Activated CD4-positive, CD25-positive, alpha-beta regulatory T cell treated with anti-CD3 and anti-CD28 coated beads, Interleukin-2, amount 50 U/mL, for 72 hours (primary cell): ENCODE data around the gene ANO1.

Source experiments
- DNase-seq: peaks from one replicate; pipeline ENCODE4 v3.0.0; 2021

Gene ANO1

DNA sequence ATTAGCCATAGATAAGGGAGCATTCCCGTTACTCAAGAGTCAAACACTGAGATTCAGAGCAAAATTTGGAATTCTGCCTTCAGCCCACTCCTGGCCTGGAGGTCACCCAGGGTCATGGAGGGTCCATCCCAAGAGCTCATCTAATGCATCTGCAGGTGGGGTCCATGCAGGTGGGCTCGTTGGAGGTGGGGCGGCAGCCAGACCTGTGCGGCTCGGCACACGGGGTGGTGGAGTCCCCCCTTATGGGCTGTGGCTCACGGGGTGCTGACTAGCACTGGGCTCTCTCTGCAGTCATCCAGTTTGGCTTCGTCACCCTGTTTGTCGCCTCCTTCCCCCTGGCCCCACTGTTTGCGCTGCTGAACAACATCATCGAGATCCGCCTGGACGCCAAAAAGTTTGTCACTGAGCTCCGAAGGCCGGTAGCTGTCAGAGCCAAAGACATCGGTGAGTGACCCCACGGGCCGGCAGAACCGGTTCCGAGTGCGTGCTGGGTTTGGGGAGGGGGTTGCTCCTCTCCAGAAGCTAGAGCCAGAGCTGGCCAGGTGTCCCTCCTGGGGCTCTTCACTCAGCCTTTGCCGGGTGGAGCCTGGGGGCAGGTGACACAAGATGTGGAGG lies 92.6 kb downstream of the ANO1 start:
- DNase-seq: no peak

DNA sequence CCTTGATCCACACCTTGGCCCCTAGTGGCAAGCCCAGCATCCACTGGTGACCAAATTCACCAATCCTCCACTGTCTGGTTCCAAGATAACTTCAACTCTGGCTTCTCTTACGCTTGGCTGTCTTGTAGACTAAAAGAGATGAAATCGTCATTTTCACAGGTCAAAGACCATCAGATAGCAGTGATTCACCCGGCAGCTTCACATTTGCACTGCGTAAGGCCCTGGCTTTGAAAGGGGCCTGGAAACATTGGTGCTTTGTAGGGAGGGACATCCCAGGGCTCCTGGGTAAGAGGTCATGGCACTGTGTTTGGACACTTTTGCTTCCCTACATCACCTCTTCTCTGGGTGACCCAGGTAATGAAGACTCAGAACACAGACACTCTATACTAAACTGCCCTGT lies 94.9 kb downstream of the ANO1 start:
- no peak for DNase-seq

DNA sequence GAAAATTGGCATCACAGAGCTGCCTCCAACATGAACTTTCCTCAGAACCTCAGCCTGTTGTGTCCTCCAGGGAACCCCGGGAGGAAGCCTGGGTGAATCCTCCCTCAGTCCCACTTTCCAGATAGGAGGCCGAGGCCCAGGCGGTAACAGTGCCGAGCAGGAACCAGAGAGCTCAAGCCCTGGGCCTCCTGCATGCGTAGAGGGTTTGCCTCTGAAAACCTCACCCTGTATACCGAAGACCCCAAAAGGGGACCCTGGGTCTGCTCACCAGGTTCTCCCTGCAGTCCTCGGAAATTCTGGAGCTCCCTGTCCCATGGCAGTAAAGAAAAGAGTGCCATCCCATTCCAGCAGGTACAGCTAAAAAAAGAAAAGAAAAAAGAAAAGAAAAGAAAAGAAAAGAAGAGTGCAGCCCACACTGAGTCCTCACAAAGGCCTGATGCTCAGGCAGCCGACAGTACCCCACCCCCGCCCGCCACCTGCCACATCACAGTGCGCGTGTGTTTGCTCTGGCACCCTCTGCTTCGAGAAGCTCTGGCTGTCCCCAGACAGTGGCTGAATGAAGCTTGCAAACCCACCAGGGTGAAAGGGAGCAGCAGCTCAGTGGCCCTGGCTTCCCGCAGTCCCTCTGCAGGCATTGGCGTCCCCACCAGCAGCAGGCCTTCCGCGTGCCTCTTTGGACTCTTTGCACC lies 96.6 kb downstream of the ANO1 start:
- no peak for DNase-seq

DNA sequence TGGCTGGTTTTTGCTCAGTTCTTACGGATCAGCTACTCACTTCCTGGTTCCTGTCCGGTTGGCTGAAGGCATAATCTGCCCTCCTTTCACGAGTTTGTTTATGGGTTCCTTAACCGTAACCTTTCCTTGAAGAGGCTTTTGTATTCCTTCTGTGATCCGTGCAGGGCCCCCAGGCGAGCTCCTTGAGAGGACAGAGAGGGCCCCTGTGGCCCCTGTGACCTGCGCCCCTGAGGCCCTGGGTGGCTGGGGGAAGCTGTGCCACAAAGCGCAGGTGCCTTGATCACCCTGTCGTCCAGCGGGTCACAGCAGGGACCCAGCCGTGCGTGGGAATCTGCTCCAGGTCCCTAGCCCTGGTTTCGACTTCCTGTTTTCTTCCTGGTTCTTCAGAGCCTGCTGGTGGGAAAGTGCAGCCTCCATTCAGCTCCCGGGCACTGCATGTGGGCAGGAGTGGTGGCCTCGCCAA lies 97.2 kb downstream of the ANO1 start:
- DNase-seq: no peak

DNA sequence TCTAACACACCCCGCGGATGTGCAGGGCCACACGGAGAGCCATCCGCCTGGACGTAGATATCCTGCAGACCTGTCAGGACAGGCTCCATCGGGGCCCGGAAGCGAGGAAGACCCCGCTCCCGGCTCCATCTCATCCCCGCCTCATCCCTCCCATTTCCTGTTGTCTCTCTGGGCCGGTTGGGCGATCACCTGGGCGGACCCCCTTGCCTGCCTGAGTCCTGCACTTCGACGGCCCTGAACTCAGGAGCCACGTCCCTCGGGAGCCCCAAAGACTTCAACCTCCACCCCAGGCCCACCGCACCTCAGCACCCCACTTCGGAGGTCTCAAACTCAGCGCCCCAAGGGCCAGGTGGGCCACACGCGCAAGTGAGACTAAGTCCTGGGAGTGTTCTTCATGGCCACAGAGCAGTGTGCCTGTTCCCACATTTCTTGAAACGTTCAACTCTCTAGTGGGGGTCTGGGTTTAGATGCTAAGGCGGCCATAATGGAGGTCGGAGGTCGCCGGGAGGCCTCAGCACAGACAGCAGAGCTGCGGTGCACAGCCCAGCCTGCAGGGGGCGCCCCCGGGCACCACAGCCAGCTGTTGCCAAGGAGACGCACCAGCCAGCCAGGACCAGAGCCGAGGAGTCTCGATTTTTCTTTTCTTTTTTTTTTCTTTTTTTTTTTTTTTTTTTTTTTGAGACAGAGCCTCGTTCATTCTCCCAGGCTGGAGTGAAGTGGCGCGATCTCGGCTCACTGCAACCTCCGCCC lies 99.0 kb downstream of the ANO1 start:
- peak; percentile 66 for DNase-seq

DNA sequence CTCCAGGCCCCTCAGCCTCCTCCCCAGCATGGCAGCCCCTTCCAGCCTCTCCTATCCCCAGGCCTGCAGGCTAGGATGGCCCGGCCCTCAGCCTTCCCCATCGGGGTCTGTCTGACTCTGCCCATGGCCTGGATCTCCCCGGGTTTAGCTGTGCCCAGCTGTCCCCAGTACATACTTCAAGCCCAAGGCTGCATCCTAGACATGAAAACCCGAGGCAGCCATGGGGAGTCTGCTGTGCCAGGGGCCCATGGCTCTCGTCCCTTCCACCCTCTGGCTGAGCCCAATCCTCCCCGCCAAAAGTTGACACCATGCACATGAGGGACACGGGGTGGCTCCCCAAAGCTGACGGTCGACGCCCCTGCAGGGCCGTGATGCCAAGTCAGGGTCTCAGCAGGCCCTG lies 102.8 kb downstream of the ANO1 start:
- no peak for DNase-seq

DNA sequence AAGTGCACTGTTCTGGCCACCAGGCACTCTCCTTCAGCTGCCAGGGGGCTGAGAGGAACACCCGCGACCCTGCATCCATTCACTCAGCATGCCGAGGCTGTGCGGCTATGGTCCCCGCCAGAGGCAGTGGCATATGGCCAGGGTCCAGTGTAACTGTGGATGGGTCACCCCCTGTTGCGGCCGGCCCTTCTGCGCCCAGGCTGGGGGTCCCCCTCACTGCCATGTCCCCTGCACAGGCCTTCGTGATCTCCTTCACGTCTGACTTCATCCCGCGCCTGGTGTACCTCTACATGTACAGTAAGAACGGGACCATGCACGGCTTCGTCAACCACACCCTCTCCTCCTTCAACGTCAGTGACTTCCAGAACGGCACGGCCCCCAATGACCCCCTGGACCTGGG lies 104.1 kb downstream of the ANO1 start:
- no peak for DNase-seq

DNA sequence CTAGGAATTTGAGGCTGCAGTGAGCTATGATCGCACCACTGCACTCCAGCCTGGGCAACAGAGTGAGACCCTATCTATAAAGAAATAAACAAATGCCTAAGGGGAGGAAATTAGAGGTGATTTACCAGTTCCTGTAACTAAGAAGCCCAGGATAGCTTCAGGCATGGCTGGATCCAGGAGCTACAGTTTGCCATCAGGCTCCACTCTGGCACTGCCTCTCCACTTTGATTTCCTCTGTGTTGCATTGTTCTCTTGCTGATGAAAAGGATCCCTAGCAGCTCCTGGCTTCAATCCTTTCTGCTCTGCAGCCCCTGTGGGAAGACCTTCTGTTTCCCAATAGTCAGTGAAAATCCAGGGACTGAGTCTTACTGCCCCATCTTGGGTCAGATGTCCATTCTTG lies 104.9 kb downstream of the ANO1 start:
- no peak for DNase-seq

DNA sequence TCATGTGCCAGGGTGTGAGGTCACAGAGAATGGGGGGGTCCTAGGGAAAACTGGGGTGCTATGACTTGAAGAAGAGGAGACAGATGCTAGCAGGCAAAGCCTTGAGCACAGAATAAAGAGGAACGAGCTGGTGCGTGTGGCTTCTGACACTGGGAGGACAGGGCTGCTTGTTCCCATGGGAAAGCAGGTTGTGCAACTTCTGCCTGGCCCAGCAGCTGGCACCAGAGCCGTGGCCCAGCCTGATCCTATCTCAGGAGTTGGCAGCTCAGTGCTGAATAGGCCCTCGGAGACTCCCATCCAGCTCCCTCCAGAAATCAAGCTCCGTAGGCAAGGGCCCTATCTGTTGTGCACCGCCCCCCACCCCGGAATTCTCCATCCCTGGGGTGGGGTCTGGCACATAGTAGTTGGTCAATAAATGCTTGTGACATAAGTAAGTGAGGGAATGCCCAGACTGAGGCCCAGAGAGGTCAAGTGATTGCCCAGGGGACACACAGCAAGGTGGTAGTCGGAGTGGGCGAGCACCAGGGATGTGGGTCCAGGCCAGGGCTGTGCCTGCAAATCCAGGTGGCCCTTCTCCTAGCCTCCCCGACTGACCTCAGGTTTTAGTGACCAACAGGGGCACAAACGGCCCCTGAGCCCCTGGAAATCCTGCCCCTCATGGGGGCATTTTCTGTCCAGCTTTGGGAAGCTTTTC lies 105.5 kb downstream of the ANO1 start:
- DNase-seq: no peak

DNA sequence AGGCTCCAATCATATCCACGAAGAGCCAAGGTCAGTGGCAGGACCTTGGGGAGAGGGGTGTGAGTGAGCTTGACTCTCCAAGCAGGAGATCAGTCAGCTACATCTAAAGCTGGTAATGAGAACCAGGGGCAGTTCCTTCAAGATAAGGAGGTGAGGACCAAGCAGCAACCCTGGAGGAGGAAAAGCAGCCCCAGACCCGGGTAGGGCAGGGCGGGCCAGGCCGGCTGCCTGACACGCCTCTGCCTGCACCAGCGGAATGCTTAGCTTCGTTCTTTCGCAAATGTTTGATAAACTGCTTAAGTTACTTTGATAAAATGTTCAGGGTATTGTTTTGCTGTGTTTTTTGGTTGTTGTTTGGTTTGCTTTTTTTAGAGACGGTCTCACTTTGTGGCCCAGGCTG lies 106.3 kb downstream of the ANO1 start:
- DNase-seq: no peak

DNA sequence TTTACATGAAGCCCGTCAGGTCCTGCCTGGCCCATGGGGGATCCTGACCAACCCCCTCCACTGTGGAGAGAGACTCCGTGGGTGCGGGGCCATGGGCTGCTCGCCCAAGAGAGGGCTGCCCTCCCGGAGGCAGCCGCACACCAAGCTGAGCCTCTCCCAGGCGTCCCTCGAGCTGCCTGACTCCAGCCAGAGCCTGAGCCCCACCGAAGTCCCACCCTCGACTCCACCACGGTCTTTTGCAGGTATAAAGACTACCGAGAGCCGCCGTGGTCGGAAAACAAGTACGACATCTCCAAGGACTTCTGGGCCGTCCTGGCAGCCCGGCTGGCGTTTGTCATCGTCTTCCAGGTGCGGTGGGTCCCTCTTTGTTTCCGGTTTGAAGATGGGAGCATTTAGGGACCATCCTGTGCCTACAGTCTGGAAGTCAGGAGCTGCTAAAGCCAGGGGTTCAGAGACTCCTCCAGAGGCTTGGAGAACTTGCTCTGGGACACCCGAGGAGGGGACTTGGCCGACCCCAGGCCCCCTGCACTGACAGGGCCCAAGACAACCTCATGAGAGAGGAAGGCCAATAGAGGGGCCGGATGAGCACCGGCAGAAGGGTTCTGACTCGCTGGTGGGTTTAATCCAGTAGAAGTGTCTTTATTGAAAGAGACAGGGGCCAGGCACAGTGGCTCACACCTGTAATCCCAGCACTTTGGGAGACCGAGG lies 107.4 kb downstream of the ANO1 start:
- DNase-seq: no peak

DNA sequence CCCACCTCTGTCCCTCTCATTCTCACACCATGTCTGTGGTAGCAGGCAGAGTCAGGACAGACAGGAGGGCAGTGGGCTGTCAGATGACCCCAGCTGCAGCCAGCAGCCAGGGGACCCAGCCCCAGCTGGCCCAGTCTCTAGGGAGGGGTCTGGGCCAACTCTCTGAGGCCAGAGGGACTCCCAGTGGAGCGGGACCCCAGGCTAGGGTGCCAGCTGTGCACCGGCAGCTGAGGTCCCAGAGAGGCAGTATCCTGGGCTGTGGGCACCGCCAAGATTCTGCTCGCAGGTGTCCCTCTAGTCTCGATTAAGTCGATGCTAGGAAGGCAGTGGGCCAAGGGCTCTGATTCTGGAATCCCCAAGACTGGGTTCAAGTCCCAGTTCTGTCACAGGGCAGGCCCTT lies 108.3 kb downstream of the ANO1 start:
- no peak for DNase-seq

DNA sequence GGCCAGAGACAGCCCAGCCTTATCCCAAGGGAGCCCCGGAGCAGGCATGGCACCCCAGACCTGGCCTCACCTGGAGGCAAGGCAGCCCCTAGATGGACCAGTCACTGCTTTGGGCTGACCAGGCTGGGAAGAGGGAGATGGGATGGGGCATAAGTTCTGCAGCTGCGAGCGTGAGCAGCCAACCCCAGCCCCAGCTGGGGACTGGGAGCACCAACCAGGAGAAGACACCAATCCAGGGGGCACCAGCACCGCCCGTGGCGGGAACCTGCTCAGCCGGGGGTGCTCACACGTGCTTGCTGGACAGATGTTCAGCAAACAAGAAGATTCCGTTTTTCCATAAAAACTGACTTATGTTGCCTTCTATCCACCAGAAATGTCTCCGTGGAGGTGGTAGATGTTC lies 108.8 kb downstream of the ANO1 start:
- no peak for DNase-seq

DNA sequence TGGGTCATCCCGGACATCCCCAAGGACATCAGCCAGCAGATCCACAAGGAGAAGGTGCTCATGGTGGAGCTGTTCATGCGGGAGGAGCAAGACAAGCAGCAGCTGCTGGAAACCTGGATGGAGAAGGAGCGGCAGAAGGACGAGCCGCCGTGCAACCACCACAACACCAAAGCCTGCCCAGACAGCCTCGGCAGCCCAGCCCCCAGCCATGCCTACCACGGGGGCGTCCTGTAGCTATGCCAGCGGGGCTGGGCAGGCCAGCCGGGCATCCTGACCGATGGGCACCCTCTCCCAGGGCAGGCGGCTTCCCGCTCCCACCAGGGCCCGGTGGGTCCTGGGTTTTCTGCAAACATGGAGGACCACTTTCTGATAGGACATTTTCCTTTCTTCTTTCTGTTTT lies 109.7 kb downstream of the ANO1 start:
- no peak for DNase-seq

DNA sequence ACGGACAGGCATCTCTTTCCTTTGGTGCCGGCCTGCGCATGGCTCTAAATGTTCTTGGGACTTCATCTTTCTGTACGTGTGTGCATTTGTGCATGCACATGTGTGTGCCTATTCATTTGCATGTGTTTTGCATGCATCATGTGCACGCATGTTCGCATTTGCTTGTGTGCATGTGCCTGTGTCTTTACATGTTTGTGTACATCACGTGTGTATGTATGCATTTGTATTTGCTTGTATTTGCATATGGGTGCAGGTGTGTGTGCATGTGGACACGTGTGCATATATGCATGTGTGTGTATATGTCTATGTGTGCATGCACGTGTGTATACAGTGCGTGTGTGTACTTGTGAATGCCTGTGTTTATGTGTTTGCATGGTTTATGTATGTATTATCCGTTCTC lies 111.5 kb downstream of the ANO1 start:
- no peak for DNase-seq

DNA sequence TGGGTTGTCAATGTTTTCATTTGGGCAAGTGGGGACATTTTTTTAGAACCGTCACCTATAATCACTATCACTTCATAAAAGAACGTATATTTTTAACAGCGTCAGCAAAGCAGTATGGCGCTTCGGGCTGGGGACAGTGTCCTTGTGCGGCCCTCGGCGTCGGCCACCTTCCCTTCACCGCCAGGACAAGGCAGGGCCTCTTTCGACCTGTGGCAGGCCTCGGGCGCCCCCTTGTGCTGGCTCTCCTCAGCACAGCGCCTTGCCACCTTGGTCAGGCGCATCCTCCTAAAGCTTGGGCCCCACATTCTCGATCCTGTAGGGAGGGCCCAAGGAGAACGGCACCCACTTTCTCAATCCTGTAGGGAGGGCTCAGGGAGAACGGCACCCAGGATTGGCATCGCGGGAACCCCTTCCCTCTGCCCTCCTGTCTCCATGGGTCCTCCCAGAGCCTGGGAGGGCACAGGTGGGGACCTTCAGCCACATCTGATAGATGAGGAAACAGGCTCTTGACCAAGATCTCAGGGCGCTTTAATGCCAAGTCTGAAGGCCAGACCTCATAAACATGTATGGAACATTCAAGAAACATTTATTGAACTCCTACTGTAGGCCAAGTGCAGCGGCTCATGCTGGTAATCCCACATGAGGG lies 113.5 kb downstream of the ANO1 start:
- peak; percentile 73 for DNase-seq

DNA sequence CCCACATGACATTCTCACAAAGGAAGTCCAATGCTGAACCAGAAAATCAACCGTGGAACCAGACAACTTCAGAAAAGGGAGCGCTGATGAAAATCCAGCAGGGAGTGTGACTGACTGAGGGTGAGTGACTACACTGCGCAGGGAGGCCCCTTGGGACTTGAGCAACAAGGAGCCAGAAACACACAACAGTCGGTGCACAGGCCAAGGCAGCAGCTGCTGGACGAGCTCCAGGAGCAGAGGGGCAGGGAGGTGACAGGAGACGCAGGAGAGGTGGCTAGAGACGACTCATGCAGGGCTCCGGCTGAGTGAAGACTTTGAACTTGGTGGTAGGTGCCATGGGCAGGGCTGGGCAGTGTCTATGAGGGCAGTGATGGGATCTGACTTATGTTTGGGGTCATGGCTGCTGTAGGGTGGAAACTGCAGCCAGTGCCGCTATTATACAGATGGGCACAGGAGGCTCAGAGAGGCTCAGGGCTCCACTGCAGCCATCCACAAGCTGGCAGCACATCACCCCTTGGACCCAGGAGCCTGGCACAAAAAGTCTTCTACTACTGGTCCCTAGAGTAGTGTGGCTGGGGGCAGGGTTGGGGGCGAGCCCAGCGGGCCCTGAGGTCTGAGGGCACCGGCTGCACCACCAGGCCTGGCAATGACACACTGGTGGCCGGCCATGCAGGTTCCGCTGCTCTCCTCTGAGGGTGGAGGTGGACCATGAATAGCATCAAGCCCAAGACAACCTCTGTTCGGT lies 114.7 kb downstream of the ANO1 start:
- DNase-seq: no peak

DNA sequence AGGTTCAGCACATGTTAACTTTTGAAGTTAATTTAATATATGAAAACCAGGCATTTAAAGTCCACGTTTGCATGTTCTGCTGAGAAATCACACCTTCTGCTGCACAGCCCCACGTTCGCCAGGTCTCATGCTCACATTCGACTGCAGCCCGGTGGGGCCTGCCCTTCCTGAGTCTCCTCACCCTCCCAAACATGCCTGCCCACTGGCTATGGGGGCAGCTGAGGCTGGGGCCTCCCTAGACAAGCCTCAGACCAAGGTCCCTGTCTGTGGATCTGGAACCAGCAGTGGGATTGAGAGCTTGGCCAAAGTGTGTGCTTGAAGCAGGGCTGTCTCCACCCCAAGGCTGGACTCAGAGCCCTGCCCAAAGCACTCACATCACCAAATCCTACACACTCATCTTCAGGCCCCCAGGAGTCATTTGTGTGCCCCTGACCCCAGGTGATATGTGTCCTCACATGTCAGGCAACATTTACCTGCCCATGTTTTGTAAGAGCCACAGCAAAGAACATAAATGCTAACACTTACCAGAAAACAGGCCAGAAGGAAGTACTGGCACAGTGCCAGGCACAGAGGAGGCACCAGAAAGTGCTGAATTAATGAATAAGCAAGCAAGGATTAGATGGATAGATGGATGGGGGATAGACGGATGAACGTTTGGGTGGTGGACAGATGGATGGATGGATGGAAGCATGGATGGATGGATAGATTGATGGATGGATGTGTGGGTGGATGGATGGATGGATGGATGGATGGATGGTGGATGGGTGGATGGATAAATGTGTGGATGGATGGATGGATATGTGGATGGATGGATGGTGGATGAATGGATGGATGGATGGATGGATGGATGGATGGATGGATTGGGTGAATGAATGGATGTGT lies 115.5 kb downstream of the ANO1 start:
- no peak for DNase-seq

DNA sequence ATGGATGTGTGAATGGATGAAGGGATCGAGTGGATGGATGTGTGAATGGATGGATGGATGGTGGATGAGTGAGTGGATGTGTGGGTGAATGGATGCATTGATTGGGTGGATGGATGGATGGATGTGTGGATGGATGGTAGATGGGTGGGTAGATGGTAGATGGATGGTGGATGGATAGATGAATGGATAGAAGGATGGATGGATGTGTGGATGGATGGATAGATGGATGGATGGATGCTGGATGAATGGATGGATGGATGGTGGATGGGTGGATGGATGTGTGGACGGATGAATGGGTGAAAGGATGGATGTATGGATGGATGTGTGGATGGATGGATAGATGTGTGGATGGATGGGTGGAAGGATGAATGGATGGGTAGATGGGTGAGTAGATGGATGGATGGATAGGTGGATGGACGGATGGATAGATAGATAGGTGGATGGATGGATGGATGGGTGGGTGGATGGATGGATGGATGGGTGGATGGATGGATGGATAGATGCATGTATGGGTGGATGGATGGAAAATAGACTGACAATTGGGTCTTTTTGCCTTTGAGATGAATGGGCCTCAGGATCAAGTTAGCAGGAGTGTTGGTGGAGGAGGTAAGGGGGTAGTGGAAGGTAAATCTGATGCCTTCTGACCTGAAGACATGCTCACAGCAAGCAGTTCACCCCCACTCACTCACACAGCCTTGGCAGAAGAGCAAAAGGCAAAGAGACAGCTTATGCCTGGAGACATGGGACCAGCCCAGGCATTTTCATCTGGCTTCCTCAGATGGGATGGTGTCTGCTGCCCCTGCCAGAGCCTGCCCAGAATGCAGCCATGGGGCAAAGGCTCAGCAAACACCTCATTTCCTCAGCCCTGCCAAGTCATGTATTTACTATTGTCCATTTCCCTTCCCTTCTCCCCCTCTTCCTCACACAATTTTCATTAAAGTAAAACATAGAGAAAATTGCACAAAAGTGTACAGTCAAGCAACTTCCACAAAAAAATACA lies 117.0 kb downstream of the ANO1 start:
- no peak for DNase-seq
